ENCODE data around the gene DPP9.

DNA sequence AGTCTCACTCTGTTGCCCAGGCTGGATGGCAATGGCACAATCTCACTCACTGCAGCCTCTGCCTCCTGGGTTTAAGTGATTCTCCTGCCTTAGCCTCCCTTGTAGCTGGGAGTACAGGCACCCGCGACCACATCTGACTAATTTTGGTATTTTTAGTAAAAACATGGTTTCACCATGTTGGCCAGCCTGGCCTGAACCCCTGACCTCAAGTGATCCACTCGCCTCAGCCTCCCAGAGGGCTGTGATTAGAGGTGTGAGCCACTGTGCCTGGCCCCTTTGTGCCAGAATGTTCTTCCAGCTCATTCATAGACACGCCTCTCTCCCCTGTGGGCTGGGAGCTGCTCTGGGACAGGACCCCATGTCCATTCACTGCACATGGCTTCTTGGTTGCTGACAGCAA lies 62.6 kb downstream of the DPP9 start:
- TF ChIP-seq, protein P1, sequence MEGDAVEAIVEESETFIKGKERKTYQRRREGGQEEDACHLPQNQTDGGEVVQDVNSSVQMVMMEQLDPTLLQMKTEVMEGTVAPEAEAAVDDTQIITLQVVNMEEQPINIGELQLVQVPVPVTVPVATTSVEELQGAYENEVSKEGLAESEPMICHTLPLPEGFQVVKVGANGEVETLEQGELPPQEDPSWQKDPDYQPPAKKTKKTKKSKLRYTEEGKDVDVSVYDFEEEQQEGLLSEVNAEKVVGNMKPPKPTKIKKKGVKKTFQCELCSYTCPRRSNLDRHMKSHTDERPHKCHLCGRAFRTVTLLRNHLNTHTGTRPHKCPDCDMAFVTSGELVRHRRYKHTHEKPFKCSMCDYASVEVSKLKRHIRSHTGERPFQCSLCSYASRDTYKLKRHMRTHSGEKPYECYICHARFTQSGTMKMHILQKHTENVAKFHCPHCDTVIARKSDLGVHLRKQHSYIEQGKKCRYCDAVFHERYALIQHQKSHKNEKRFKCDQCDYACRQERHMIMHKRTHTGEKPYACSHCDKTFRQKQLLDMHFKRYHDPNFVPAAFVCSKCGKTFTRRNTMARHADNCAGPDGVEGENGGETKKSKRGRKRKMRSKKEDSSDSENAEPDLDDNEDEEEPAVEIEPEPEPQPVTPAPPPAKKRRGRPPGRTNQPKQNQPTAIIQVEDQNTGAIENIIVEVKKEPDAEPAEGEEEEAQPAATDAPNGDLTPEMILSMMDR (IDR thresholded peaks at IDR 0.05) = no peak
- TF ChIP-seq EZH2 (IDR thresholded peaks at IDR 0.05) = no peak
- TF ChIP-seq EZH2phosphoT487 (IDR thresholded peaks at IDR 0.05) = no peak

Data from neural progenitor cell (in vitro differentiated cells).